Astrocyte (in vitro differentiated cells and primary cell): ENCODE measurements around the gene LMTK3. TPM values are rescaled to one million over a fixed set of nuclear protein-coding genes. Genes with fewer than 3 reads are reported as not detected.

Experiments
- DNase-seq: peaks from one replicate; pipeline ENCODE4 v3.0.0-alpha.2; 2010; ENCODE audit warnings: low read depth
- FAIRE-seq: peaks from 2 replicates; lab custom pipeline; 2011; peaks lifted over from hg19 to GRCh38; lab: Jason Lieb, UNC
- H2AFZ ChIP-seq: 2 replicates; pipeline ENCODE4 v1.6.0; 2012; ENCODE audit warnings: low read depth, low read length, inconsistent platforms
- H3K27ac ChIP-seq: 2 replicates; pipeline ENCODE4 v1.5.1; 2011; ENCODE audit warnings: low read depth, low read length, inconsistent platforms
- H3K27me3 ChIP-seq: 2 replicates; pipeline ENCODE4 v1.6.0; 2011; ENCODE audit warnings: low read length, inconsistent platforms; ENCODE audit not compliant: insufficient read depth
- H3K36me3 ChIP-seq: 2 replicates; pipeline ENCODE4 v1.5.1; 2011; ENCODE audit warnings: low read length, inconsistent platforms; ENCODE audit not compliant: insufficient read depth
- H3K4me1 ChIP-seq: 2 replicates; pipeline ENCODE4 v1.5.1; 2011; ENCODE audit warnings: low read length, inconsistent platforms; ENCODE audit not compliant: insufficient read depth
- H3K4me2 ChIP-seq: 2 replicates; pipeline ENCODE4 v1.6.0; 2012; ENCODE audit warnings: low read length, inconsistent platforms
- H3K4me3 ChIP-seq: 2 replicates; pipeline ENCODE4 v1.5.1; 2011; ENCODE audit warnings: low read depth, mild to moderate bottlenecking, low read length, inconsistent platforms; ENCODE audit not compliant: insufficient read depth
- H3K79me2 ChIP-seq: 2 replicates; pipeline ENCODE4 v1.6.0; 2012; ENCODE audit warnings: mild to moderate bottlenecking, low read length, inconsistent platforms; ENCODE audit not compliant: insufficient read depth
- H3K9ac ChIP-seq: 2 replicates; pipeline ENCODE4 v1.6.0; 2012; ENCODE audit warnings: mild to moderate bottlenecking, low read length, inconsistent platforms
- H3K9me3 ChIP-seq: 2 replicates; pipeline ENCODE4 v1.5.1; 2012; ENCODE audit warnings: low read depth, mild to moderate bottlenecking, low read length, inconsistent platforms; ENCODE audit not compliant: insufficient read depth
- H4K20me1 ChIP-seq: 2 replicates; pipeline ENCODE4 v1.6.0; 2012; ENCODE audit warnings: low read length, inconsistent platforms; ENCODE audit not compliant: insufficient read depth
- H3K27ac Mint-ChIP-seq: one replicate; pipeline ENCODE4 v1.8.0; 2021; ENCODE audit warnings: mild to moderate bottlenecking, mixed read lengths; ENCODE audit not compliant: unreplicated experiment
- H3K27me3 Mint-ChIP-seq: one replicate; pipeline ENCODE4 v1.8.0; 2021; ENCODE audit warnings: low read depth, mixed read lengths; ENCODE audit not compliant: unreplicated experiment
- H3K36me3 Mint-ChIP-seq: one replicate; pipeline ENCODE4 v1.8.0; 2021; ENCODE audit warnings: low read depth, mixed read lengths; ENCODE audit not compliant: unreplicated experiment
- H3K4me1 Mint-ChIP-seq: one replicate; pipeline ENCODE4 v1.8.0; 2021; ENCODE audit warnings: low read depth, mixed read lengths; ENCODE audit not compliant: unreplicated experiment
- H3K4me3 Mint-ChIP-seq: one replicate; pipeline ENCODE4 v1.8.0; 2021; ENCODE audit warnings: mild to moderate bottlenecking, moderate library complexity, mixed read lengths; ENCODE audit not compliant: unreplicated experiment
- H3K9me3 Mint-ChIP-seq: one replicate; pipeline ENCODE4 v1.8.0; 2021; ENCODE audit warnings: mild to moderate bottlenecking, mixed read lengths; ENCODE audit not compliant: unreplicated experiment
- CTCF ChIP-seq: IDR thresholded peaks from 2 replicates; pipeline ENCODE4 v1.5.1; 2011; ENCODE audit warnings: low read depth, mild to moderate bottlenecking, inconsistent platforms, low read length, moderate library complexity; ENCODE audit not compliant: insufficient read depth
- EZH2 ChIP-seq: IDR thresholded peaks from 2 replicates; pipeline ENCODE4 v1.6.1; 2012; ENCODE audit warnings: mild to moderate bottlenecking, low read length, inconsistent platforms; ENCODE audit not compliant: insufficient read depth
- total RNA-seq: library from RNA; stranded (reverse); gene quantifications from 2 replicates; pipeline ENCODE4 v1.2.1, GENCODE V29; 2021

The LMTK3 gene
- total RNA-seq, 1 donor from 2014 or later: 6.2 TPM

- peak overlapping the region; percentile 83 for H3K4me2 ChIP-seq
- H3K79me2 ChIP-seq: no peaks in the 10 kb centered on the region
- H3K9ac ChIP-seq: peak overlapping the region; percentile 70
- H3K4me1 ChIP-seq: peaks cover 25% of the 10 kb centered on the region
- Mint-ChIP-seq H3K27ac (peak overlapping the region; percentile 58), H3K4me3 (no peak overlapping the region), H3K36me3 (peaks cover 13% of the 10 kb centered on the region), H3K9me3 (no peaks in the 10 kb centered on the region), H3K4me1 (peaks cover 12% of the 10 kb centered on the region), H3K27me3 (no peaks in the 10 kb centered on the region)
- no peaks in the 10 kb centered on the region for H3K9me3 ChIP-seq
- no peak overlapping the region for H2AFZ ChIP-seq
- peaks cover 47% of the 10 kb centered on the region for H4K20me1 ChIP-seq
- peak overlapping the region; percentile 26 for H3K27ac ChIP-seq
- H3K27me3 ChIP-seq: no peaks in the 10 kb centered on the region
- no peak for TF ChIP-seq CTCF
- TF ChIP-seq EZH2: no peak
- H3K4me3 ChIP-seq: peak overlapping the region; percentile 43
- peaks cover 18% of the 10 kb centered on the region for H3K36me3 ChIP-seq
- DNase-seq (no peak), FAIRE-seq (no peak)
Observed at GRCh38 chr19:48480183-48480557, 31.5 kb downstream of the LMTK3 start.

- Histone ChIP-seq H3K79me2 (no peaks in the 10 kb centered on the region), H3K27me3 (no peaks in the 10 kb centered on the region), H3K9ac (peak overlapping the region; percentile 70), H4K20me1 (peaks cover 52% of the 10 kb centered on the region), H3K4me1 (peaks cover 25% of the 10 kb centered on the region), H3K4me2 (peak overlapping the region; percentile 83), H2AFZ (no peak overlapping the region), H3K4me3 (no peak overlapping the region), H3K36me3 (peaks cover 23% of the 10 kb centered on the region), H3K27ac (no peak overlapping the region), H3K9me3 (no peaks in the 10 kb centered on the region)
- Mint-ChIP-seq H3K4me1 (peaks cover 12% of the 10 kb centered on the region), H3K9me3 (no peaks in the 10 kb centered on the region), H3K27me3 (no peaks in the 10 kb centered on the region), H3K27ac (peak overlapping the region; percentile 58), H3K36me3 (peaks cover 15% of the 10 kb centered on the region), H3K4me3 (peak overlapping the region; percentile 69)
- TF ChIP-seq EZH2 (no peak), CTCF (no peak)
- no peak for FAIRE-seq
- DNase-seq: no peak
Observed at GRCh38 chr19:48479686-48480085, 31.9 kb downstream of the LMTK3 start.

GRCh38 chr19:48478339-48479256 is 33.0 kb downstream of the LMTK3 start:
- Mint-ChIP-seq H3K4me3 (no peak overlapping the region), H3K9me3 (no peaks in the 10 kb centered on the region), H3K4me1 (peaks cover 12% of the 10 kb centered on the region), H3K27ac (no peak overlapping the region), H3K36me3 (peaks cover 14% of the 10 kb centered on the region), H3K27me3 (no peaks in the 10 kb centered on the region)
- H3K9me3 ChIP-seq: no peaks in the 10 kb centered on the region
- FAIRE-seq (no peak), DNase-seq (no peak)
- H3K9ac ChIP-seq: no peak overlapping the region
- no peak for TF ChIP-seq CTCF
- no peak for TF ChIP-seq EZH2
- peaks cover 6% of the 10 kb centered on the region for H3K79me2 ChIP-seq
- no peak overlapping the region for H3K4me2 ChIP-seq
- H3K27ac ChIP-seq: no peak overlapping the region
- no peak overlapping the region for H2AFZ ChIP-seq
- peaks cover 27% of the 10 kb centered on the region for H3K36me3 ChIP-seq
- H3K4me3 ChIP-seq: no peak overlapping the region
- peaks cover 25% of the 10 kb centered on the region for H3K4me1 ChIP-seq
- no peaks in the 10 kb centered on the region for H3K27me3 ChIP-seq
- H4K20me1 ChIP-seq: peaks cover 63% of the 10 kb centered on the region
